Measurements from ENCODE around the gene GNAQ.

Gene GNAQ

DNA sequence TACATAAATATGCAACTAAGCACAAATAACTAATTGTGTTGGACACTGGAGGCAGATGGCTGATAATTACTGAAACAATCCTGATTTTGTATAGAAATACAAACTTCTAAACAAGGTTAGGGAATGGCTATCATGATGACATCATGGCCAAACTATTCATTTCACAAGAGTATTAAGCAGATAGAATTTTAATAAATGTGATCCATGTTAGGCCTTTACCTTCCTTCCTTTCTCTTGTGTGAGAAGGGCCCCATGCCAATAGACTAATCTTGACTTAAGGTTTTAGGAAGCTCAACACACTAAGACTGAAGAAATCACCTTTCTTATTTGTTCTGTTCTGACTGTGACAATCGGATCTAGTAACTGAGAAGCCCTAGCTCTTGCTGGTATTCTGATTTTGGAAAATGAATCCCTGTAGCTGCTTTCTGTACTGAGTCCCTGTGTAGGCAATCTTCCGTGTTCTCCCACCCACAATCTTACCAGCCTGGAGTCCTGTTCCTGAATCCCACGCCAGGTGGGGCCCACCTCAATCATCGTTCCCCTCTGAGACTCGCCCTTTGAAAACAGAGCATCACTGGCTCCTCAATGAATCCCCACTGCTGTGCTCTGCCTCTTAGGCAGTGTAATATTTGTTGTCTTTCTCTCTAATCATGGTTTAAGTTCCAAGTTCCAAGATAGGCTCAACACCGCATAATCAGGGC is 214.8 kb downstream of the GNAQ start:
- Histone ChIP-seq H3K27ac (ENCODE audit: low read length) (no peak overlapping the region), H3K4me1 (ENCODE audit: control insufficient read depth, insufficient read depth, low read length) (no peaks in the 10 kb centered on the region), H3K9ac (ENCODE audit: low read length in 2 of 2) (no peak overlapping the region), H3K27me3 (ENCODE audit: control insufficient read depth in 1 of 2, insufficient read depth in 2 of 2, low read length in 2 of 2) (no peaks in the 10 kb centered on the region), H3K9me3 (ENCODE audit: control insufficient read depth in 2 of 2, low read length in 2 of 2) (no peaks in the 10 kb centered on the region), H3K4me3 (ENCODE audit: low read length in 2 of 2) (no peak overlapping the region), H3K36me3 (ENCODE audit: control insufficient read depth in 2 of 2, insufficient read depth in 2 of 2, low read length in 2 of 2) (peaks cover under 1 to 9% of the 10 kb centered on the region in 2 donors)

- Histone ChIP-seq H3K4me1 (ENCODE audit: control insufficient read depth, insufficient read depth, low read length) (no peaks in the 10 kb centered on the region), H3K9ac (ENCODE audit: low read length in 2 of 2) (no peak overlapping the region), H3K9me3 (ENCODE audit: control insufficient read depth in 2 of 2, low read length in 2 of 2) (no peaks in the 10 kb centered on the region), H3K27ac (ENCODE audit: low read length) (no peak overlapping the region), H3K4me3 (ENCODE audit: low read length in 2 of 2) (no peak overlapping the region), H3K27me3 (ENCODE audit: control insufficient read depth in 1 of 2, insufficient read depth in 2 of 2, low read length in 2 of 2) (no peaks in the 10 kb centered on the region), H3K36me3 (ENCODE audit: control insufficient read depth in 2 of 2, insufficient read depth in 2 of 2, low read length in 2 of 2) (peaks cover 5 to 9% of the 10 kb centered on the region in 2 donors)
Observed at GRCh38 chr9:77815260-77815659, 216.4 kb downstream of the GNAQ start.

DNA sequence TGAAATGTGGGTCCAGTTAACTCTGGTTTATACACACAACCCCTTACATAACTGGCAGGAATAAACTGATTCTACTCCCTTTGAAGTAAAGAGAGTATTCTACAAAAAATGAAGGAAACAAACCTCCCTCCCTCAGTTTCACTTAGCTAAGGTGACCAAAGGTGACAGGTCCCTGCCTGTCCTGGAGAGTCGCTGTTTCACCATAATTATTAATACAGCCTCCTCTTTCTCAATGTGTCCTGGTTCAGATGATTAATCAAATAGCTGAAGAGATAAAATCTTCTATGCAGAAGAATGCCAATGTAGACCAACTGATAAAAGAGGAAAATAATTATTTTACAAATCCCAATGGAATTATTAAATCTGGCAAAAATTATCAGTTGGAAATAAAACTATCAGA is 219.8 kb downstream of the GNAQ start:
- Histone ChIP-seq H3K9ac (ENCODE audit: low read length in 2 of 2) (no peak overlapping the region), H3K9me3 (ENCODE audit: control insufficient read depth in 2 of 2, low read length in 2 of 2) (no peaks in the 10 kb centered on the region), H3K4me1 (ENCODE audit: control insufficient read depth, insufficient read depth, low read length) (no peaks in the 10 kb centered on the region), H3K4me3 (ENCODE audit: low read length in 2 of 2) (no peak overlapping the region), H3K36me3 (ENCODE audit: control insufficient read depth in 2 of 2, insufficient read depth in 2 of 2, low read length in 2 of 2) (peaks cover 5 to 9% of the 10 kb centered on the region in 2 donors), H3K27ac (ENCODE audit: low read length) (no peak overlapping the region), H3K27me3 (ENCODE audit: control insufficient read depth in 1 of 2, insufficient read depth in 2 of 2, low read length in 2 of 2) (no peaks in the 10 kb centered on the region)

- Histone ChIP-seq H3K9me3 (ENCODE audit: control insufficient read depth in 2 of 2, low read length in 2 of 2) (no peaks in the 10 kb centered on the region), H3K36me3 (ENCODE audit: control insufficient read depth in 2 of 2, insufficient read depth in 2 of 2, low read length in 2 of 2) (peaks cover 5 to 9% of the 10 kb centered on the region in 2 donors), H3K4me1 (ENCODE audit: control insufficient read depth, insufficient read depth, low read length) (no peaks in the 10 kb centered on the region), H3K27me3 (ENCODE audit: control insufficient read depth in 1 of 2, insufficient read depth in 2 of 2, low read length in 2 of 2) (no peaks in the 10 kb centered on the region), H3K27ac (ENCODE audit: low read length) (no peak overlapping the region), H3K9ac (ENCODE audit: low read length in 2 of 2) (no peak overlapping the region), H3K4me3 (ENCODE audit: low read length in 2 of 2) (no peak overlapping the region)
Observed at GRCh38 chr9:77810637-77811119, 220.9 kb downstream of the GNAQ start.

GRCh38 chr9:77810047-77810446 is 221.6 kb downstream of the GNAQ start:
- Histone ChIP-seq H3K36me3 (ENCODE audit: control insufficient read depth in 2 of 2, insufficient read depth in 2 of 2, low read length in 2 of 2) (peaks cover 5 to 7% of the 10 kb centered on the region in 2 donors), H3K27me3 (ENCODE audit: control insufficient read depth in 1 of 2, insufficient read depth in 2 of 2, low read length in 2 of 2) (no peaks in the 10 kb centered on the region), H3K9ac (ENCODE audit: low read length in 2 of 2) (no peak overlapping the region), H3K4me3 (ENCODE audit: low read length in 2 of 2) (no peak overlapping the region), H3K9me3 (ENCODE audit: control insufficient read depth in 2 of 2, low read length in 2 of 2) (no peaks in the 10 kb centered on the region), H3K27ac (ENCODE audit: low read length) (no peak overlapping the region), H3K4me1 (ENCODE audit: control insufficient read depth, insufficient read depth, low read length) (no peaks in the 10 kb centered on the region)

GRCh38 chr9:77809552-77809951 is 222.1 kb downstream of the GNAQ start:
- Histone ChIP-seq H3K36me3 (ENCODE audit: control insufficient read depth in 2 of 2, insufficient read depth in 2 of 2, low read length in 2 of 2) (peaks cover 4 to 5% of the 10 kb centered on the region in 2 donors), H3K4me1 (ENCODE audit: control insufficient read depth, insufficient read depth, low read length) (no peaks in the 10 kb centered on the region), H3K9ac (ENCODE audit: low read length in 2 of 2) (no peak overlapping the region), H3K27ac (ENCODE audit: low read length) (no peak overlapping the region), H3K9me3 (ENCODE audit: control insufficient read depth in 2 of 2, low read length in 2 of 2) (no peaks in the 10 kb centered on the region), H3K4me3 (ENCODE audit: low read length in 2 of 2) (no peak overlapping the region), H3K27me3 (ENCODE audit: control insufficient read depth in 1 of 2, insufficient read depth in 2 of 2, low read length in 2 of 2) (no peaks in the 10 kb centered on the region)

DNA sequence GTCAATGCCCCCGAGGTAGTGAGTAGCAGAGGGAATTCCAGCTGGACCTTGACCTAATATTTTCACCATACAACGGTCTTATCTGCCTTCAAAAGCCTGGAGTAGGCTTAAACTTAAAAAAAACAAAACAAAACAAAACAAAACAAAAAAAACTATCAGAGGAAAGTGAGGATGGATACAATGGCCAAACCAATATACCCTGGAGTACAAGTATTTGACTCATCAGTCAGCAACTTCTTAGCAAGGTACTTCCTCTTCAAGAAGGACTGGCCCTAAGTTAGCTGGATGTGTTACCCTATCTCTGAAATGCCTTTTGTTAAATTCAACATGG is 222.9 kb downstream of the GNAQ start:
- Histone ChIP-seq H3K4me1 (ENCODE audit: control insufficient read depth, insufficient read depth, low read length) (no peaks in the 10 kb centered on the region), H3K4me3 (ENCODE audit: low read length in 2 of 2) (no peak overlapping the region), H3K27ac (ENCODE audit: low read length) (no peak overlapping the region), H3K9me3 (ENCODE audit: control insufficient read depth in 2 of 2, low read length in 2 of 2) (no peaks in the 10 kb centered on the region), H3K27me3 (ENCODE audit: control insufficient read depth in 1 of 2, insufficient read depth in 2 of 2, low read length in 2 of 2) (no peaks in the 10 kb centered on the region), H3K9ac (ENCODE audit: low read length in 2 of 2) (no peak overlapping the region), H3K36me3 (ENCODE audit: control insufficient read depth in 2 of 2, insufficient read depth in 2 of 2, low read length in 2 of 2) (peaks cover 0 to 5% of the 10 kb centered on the region in 2 donors)

DNA sequence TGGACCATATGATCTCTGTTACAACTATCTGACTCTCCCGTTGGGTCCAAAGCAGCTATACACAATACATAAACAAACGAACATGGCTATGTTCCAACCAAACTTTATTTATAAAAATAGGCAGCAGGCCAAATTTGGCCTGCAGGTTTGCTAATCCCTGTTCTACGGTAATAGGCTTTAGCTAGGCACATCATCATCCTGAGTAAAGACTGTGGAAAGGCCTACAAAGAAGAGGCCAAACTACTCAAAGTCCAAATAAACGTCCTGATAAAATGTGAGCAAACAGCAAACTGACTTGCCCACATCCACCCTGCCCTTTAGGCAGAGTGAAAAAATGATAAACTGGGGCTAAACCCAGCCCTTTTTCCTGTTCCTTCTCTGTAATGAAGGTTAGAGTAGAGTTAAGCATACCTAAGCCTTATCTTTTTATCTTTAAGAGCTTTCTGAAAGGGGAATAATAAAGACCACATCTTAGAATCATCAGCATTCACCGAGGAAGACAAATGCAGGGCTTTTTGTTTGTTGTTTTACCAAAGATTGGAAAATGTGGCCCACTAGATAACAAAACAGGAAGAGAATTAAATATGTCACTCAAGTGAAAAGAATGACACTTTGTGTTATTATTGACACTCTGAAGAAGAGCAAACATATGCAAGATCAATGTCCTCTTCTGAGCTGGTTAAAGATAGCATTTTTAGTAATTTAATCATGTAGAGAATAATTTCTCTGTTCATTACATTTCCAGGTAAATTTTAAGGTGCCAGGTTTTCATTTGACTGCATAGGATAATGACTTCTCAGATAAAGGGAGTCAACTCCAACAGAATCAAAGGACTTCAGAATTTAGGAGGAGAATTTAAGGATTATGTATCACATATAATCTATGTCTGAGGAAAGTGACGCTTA is 223.5 kb downstream of the GNAQ start:
- H3K4me3 ChIP-seq (ENCODE audit: low read length in 2 of 2) = no peak overlapping the region
- peaks cover 0 to 5% of the 10 kb centered on the region in 2 donors for H3K36me3 ChIP-seq (ENCODE audit: control insufficient read depth in 2 of 2, insufficient read depth in 2 of 2, low read length in 2 of 2)
- no peaks in the 10 kb centered on the region for H3K27me3 ChIP-seq (ENCODE audit: control insufficient read depth in 1 of 2, insufficient read depth in 2 of 2, low read length in 2 of 2)
- H3K4me1 ChIP-seq (ENCODE audit: control insufficient read depth, insufficient read depth, low read length) = no peaks in the 10 kb centered on the region
- no peaks in the 10 kb centered on the region for H3K9me3 ChIP-seq (ENCODE audit: control insufficient read depth in 2 of 2, low read length in 2 of 2)
- H3K9ac ChIP-seq (ENCODE audit: low read length in 2 of 2) = no peak overlapping the region
- no peak overlapping the region for H3K27ac ChIP-seq (ENCODE audit: low read length)

- Histone ChIP-seq H3K4me1 (ENCODE audit: control insufficient read depth, insufficient read depth, low read length) (no peaks in the 10 kb centered on the region), H3K9ac (ENCODE audit: low read length in 2 of 2) (no peak overlapping the region), H3K9me3 (ENCODE audit: control insufficient read depth in 2 of 2, low read length in 2 of 2) (no peaks in the 10 kb centered on the region), H3K4me3 (ENCODE audit: low read length in 2 of 2) (no peak overlapping the region), H3K36me3 (ENCODE audit: control insufficient read depth in 2 of 2, insufficient read depth in 2 of 2, low read length in 2 of 2) (peaks cover 0 to 5% of the 10 kb centered on the region in 2 donors), H3K27me3 (ENCODE audit: control insufficient read depth in 1 of 2, insufficient read depth in 2 of 2, low read length in 2 of 2) (no peaks in the 10 kb centered on the region), H3K27ac (ENCODE audit: low read length) (no peak overlapping the region)
Observed at GRCh38 chr9:77807281-77807683, 224.3 kb downstream of the GNAQ start.

GRCh38 chr9:77806741-77807140 is 224.9 kb downstream of the GNAQ start:
- no peaks in the 10 kb centered on the region for H3K27me3 ChIP-seq (ENCODE audit: control insufficient read depth in 1 of 2, insufficient read depth in 2 of 2, low read length in 2 of 2)
- no peak overlapping the region for H3K27ac ChIP-seq (ENCODE audit: low read length)
- no peaks in the 10 kb centered on the region for H3K9me3 ChIP-seq (ENCODE audit: control insufficient read depth in 2 of 2, low read length in 2 of 2)
- no peak overlapping the region for H3K4me3 ChIP-seq (ENCODE audit: low read length in 2 of 2)
- no peak overlapping the region for H3K9ac ChIP-seq (ENCODE audit: low read length in 2 of 2)
- no peaks in the 10 kb centered on the region for H3K4me1 ChIP-seq (ENCODE audit: control insufficient read depth, insufficient read depth, low read length)
- peaks cover 0 to 4% of the 10 kb centered on the region in 2 donors for H3K36me3 ChIP-seq (ENCODE audit: control insufficient read depth in 2 of 2, insufficient read depth in 2 of 2, low read length in 2 of 2)

DNA sequence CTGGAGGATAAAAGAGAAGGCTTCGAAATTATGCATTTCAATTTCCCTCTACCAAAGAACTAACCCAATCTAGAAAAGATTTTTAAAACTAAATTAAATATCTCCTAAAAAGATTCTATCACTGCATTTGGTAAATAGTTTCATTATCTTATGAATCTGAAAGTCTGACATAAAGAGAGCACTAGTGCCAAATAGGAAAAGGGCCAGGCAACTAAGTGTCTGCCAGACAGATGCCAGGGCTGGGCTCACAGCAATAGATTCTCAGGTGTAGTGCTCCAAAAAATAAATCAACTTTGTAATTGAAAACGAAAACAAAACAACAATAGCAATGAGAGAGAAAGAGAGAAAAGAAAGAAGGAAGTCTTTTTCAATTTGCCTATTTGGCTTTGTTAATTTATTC is 225.8 kb downstream of the GNAQ start:
- H3K27ac ChIP-seq (ENCODE audit: low read length) = no peak overlapping the region
- H3K4me3 ChIP-seq (ENCODE audit: low read length in 2 of 2) = no peak overlapping the region
- H3K36me3 ChIP-seq (ENCODE audit: control insufficient read depth in 2 of 2, insufficient read depth in 2 of 2, low read length in 2 of 2) = peaks cover 0 to 1% of the 10 kb centered on the region in 2 donors
- H3K4me1 ChIP-seq (ENCODE audit: control insufficient read depth, insufficient read depth, low read length) = no peaks in the 10 kb centered on the region
- H3K9ac ChIP-seq (ENCODE audit: low read length in 2 of 2) = no peak overlapping the region
- no peaks in the 10 kb centered on the region for H3K27me3 ChIP-seq (ENCODE audit: control insufficient read depth in 1 of 2, insufficient read depth in 2 of 2, low read length in 2 of 2)
- H3K9me3 ChIP-seq (ENCODE audit: control insufficient read depth in 2 of 2, low read length in 2 of 2) = no peaks in the 10 kb centered on the region
